Type B pancreatic cell (in vitro differentiated cells): Measurements from ENCODE around the gene ZDHHC20. TPM values are rescaled to one million over a fixed set of nuclear protein-coding genes. Genes with fewer than 3 reads are reported as not detected.

Source experiments
- DNase-seq: peaks from one replicate; pipeline ENCODE4 v3.0.0; 2021; ENCODE audit warnings: mixed read lengths; ENCODE audit not compliant: unreplicated experiment; ENCODE audit errors: extremely low spot score
- H3K27ac Mint-ChIP-seq: 2 replicates; pipeline ENCODE4 v1.8.0; 2021; ENCODE audit warnings: mild to moderate bottlenecking, mixed read lengths
- H3K27me3 Mint-ChIP-seq: 2 replicates; pipeline ENCODE4 v1.8.0; 2021; ENCODE audit warnings: mixed read lengths
- H3K36me3 Mint-ChIP-seq: 2 replicates; pipeline ENCODE4 v1.8.0; 2021; ENCODE audit warnings: mixed read lengths
- H3K4me1 Mint-ChIP-seq: one replicate; pipeline ENCODE4 v1.8.0; 2021; ENCODE audit warnings: mixed read lengths; ENCODE audit not compliant: unreplicated experiment
- H3K4me3 Mint-ChIP-seq: 2 replicates; pipeline ENCODE4 v1.8.0; 2021; ENCODE audit warnings: mild to moderate bottlenecking, mixed read lengths
- H3K9me3 Mint-ChIP-seq: 2 replicates; pipeline ENCODE4 v1.8.0; 2021; ENCODE audit warnings: mixed read lengths
- CTCF ChIP-seq: fragments of 200-600 bp; sonication (generic); conservative IDR thresholded peaks from 2 replicates; pipeline ENCODE4 v1.5.0; 2021; ENCODE audit warnings: antibody characterized with exemption, mild to moderate bottlenecking
- total RNA-seq: library from RNA; stranded (reverse); gene quantifications from 2 replicates; pipeline ENCODE4 v1.2.1, GENCODE V29; 2021; ENCODE audit warnings: low replicate concordance

The ZDHHC20 gene
- total RNA-seq, 1 donor from 2014 or later = 78.2 TPM

GRCh38 chr13:21481359-21481758, 22.3 kb upstream of the ZDHHC20 start:
- Mint-ChIP-seq H3K36me3 (peaks cover 4% of the 10 kb centered on the region), H3K4me1 (peaks cover 7% of the 10 kb centered on the region), H3K27ac (no peak overlapping the region), H3K4me3 (no peak overlapping the region), H3K9me3 (peaks cover 5% of the 10 kb centered on the region), H3K27me3 (peaks cover 3% of the 10 kb centered on the region)
- DNase-seq = no peak
- TF ChIP-seq CTCF = no peak

DNA sequence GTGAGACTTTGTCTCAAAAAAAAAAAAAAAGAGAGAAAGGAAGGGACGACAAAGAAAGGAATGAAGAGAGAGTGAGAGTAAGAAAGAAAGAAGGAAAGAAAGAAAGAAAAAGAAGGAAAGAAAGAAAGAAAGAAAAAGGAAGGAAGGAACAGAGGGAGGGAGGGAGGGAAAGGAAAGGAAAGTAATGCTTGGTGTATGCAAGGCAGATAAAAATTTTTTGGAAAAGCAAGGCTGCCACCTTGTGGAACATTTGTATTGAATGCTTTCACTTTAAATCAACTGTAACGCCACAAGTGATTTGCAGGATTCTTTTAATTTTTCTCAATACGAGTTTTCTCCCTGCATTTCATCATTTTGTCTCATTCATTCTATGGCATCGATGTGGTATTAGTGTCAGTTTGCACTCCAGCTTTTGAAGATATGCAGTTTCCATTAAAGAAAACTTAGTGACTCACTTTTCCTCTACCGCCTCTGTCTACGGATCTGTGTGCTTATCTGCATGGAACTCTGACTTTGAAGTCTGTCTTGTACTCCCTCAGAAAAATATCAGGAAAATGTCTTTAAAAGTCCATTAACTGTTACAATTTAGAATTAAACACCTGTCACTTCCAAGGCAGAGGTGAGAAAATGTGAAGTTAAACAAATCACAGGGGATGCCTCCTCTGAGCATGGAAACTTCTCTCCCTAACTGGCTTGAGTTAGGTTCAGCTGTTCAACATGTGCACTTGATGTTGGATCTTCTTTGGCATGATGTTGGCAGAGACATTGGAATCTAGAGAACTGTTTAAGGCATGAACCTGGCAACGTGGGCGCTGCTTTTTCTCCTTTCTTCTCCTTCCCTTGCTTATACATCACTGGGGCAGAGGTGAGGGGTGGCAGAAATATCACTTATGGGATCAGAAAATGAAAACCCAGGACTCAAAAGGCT, 20.0 kb upstream of the ZDHHC20 start:
- peak overlapping the region; percentile 51 for H3K4me3 Mint-ChIP-seq
- peaks cover 7% of the 10 kb centered on the region for H3K4me1 Mint-ChIP-seq
- H3K27me3 Mint-ChIP-seq = peaks cover 3% of the 10 kb centered on the region
- peak overlapping the region; percentile 15 for H3K27ac Mint-ChIP-seq
- H3K9me3 Mint-ChIP-seq = no peaks in the 10 kb centered on the region
- no peak for DNase-seq
- TF ChIP-seq CTCF = peak; percentile 84
- no peaks in the 10 kb centered on the region for H3K36me3 Mint-ChIP-seq

DNA sequence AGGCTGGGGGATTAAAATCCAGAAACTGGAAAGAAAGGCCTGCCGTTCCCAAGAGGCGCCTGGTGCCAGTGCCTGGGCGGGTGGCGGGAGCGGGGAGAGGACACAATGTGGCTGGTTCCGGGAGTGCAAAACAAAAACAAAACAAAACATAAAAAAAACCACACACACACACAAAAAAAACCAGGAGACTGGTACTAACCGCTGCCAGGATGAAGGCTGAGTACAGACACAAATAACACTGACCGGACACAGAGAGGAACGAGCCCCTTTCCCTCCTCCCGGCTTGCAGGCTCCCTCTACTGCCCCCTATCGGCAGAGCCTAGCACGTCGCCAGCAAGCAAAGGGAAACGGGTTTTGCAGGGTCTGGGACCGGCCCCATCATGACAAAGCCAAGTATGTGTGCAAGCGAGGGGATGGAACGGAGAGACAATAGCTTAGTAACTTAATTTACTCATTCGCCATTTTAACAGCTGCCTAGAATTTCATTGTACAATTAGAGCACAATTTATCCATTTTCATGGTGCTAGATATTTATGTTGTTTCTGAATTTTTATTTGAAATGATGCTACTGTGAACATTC, 17.9 kb upstream of the ZDHHC20 start:
- Mint-ChIP-seq H3K4me3 (peak overlapping the region; percentile 76), H3K4me1 (peaks cover 7% of the 10 kb centered on the region), H3K27me3 (peaks cover 3% of the 10 kb centered on the region), H3K27ac (peak overlapping the region; percentile 87), H3K9me3 (no peaks in the 10 kb centered on the region), H3K36me3 (no peaks in the 10 kb centered on the region)
- peak; percentile 98 for TF ChIP-seq CTCF
- peak; percentile 85 for DNase-seq

GRCh38 chr13:21475115-21475514, 16.0 kb upstream of the ZDHHC20 start:
- Mint-ChIP-seq H3K36me3 (no peaks in the 10 kb centered on the region), H3K27ac (peak overlapping the region; percentile 91)

GRCh38 chr13:21470785-21471184, 11.7 kb upstream of the ZDHHC20 start:
- no peak for TF ChIP-seq CTCF
- DNase-seq = no peak
- H3K9me3 Mint-ChIP-seq = no peaks in the 10 kb centered on the region

More at GRCh38 chr13:21475115-21475514, 16.0 kb upstream of the ZDHHC20 start:
- no peaks in the 10 kb centered on the region for H3K27me3 Mint-ChIP-seq
- no peak for TF ChIP-seq CTCF
- H3K4me3 Mint-ChIP-seq = peak overlapping the region; percentile 83
- H3K4me1 Mint-ChIP-seq = peaks cover 7% of the 10 kb centered on the region
- DNase-seq = no peak
- H3K9me3 Mint-ChIP-seq = no peaks in the 10 kb centered on the region

More at GRCh38 chr13:21470785-21471184, 11.7 kb upstream of the ZDHHC20 start:
- no peaks in the 10 kb centered on the region for H3K27me3 Mint-ChIP-seq
- no peak overlapping the region for H3K4me3 Mint-ChIP-seq
- H3K27ac Mint-ChIP-seq = no peak overlapping the region
- H3K4me1 Mint-ChIP-seq = peaks cover 6% of the 10 kb centered on the region
- no peaks in the 10 kb centered on the region for H3K36me3 Mint-ChIP-seq
